Stimulated activated CD8-positive, alpha-beta memory T cell treated with anti-CD3 and anti-CD28 coated beads, Interleukin-7, amount 100 ng/mL, for 24 hours (primary cell): ENCODE data around the gene JUP.

Source experiments
- DNase-seq: peaks from one replicate; pipeline ENCODE4 v3.0.0-alpha.2; 2020; ENCODE audit warnings: low read depth

The JUP gene

DNA sequence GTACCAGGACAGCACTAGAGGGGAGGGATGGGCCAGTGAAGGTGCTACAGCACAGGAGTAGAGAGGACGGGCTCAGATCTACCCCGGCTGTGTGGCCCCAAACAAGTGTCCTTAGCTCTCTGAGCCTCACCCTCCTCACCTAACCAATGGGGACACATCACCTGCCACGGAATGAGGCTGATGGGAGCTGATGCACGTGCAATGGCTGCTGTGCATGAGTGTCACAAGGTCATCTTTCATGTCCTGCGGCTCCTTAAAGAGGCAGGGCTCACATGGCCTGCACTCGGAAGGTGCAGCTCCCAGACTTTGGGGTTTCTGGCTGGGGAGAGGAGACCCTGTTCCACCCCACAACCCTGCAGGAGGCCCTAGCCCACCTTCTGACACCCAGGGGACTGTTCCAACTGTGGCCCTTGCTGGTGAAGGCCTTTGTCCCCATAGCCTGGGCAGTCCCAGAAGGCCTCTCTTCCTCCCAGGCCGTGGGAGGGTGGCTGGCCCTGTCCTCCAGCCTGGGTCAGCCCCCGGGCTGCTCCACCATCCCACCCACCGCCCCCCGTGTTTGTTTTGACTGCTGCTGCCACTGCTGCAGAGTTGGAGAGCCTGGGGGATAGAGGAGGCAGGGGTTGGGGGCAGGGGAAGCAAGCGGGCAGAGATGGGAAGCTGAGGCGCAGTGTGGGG lies 62.6 kb downstream of the JUP start:
- no peak for DNase-seq

DNA sequence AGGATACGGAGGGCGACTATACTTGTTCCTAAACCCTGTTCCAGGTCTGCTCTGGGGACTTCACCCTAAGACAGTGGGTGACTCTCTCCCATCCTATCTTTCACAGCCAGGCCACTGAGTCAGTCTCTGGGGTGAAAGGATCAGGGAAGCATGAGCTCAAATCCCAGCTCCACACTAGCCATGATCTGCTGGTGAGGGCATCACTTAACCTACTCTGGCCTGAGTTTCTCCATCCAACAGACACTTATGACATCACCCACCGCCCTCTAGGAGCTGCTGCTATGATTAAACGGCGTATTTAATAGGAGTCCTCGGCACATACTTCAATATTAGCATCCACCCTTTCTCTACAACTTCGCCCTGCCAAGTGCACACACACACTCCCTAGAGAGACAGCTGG lies 64.3 kb downstream of the JUP start:
- DNase-seq = no peak

DNA sequence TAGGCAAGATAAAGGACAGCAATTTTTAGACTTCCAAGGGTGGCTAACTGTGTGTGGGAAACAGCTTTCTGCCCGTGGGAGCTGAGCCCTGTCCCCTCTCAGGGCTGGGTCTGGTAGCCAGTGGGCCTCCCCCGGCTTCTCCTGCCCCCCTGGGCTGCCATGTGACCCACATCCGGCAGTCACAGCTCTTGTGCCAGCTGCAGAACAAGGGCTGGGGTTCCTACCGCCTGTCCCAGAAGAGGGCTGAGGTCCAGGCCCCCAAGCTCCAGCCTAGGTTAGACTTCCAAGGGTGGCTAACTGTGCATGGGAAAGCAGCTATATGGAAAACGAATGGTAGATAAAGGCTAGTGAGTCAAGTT lies 68.2 kb downstream of the JUP start:
- no peak for DNase-seq

DNA sequence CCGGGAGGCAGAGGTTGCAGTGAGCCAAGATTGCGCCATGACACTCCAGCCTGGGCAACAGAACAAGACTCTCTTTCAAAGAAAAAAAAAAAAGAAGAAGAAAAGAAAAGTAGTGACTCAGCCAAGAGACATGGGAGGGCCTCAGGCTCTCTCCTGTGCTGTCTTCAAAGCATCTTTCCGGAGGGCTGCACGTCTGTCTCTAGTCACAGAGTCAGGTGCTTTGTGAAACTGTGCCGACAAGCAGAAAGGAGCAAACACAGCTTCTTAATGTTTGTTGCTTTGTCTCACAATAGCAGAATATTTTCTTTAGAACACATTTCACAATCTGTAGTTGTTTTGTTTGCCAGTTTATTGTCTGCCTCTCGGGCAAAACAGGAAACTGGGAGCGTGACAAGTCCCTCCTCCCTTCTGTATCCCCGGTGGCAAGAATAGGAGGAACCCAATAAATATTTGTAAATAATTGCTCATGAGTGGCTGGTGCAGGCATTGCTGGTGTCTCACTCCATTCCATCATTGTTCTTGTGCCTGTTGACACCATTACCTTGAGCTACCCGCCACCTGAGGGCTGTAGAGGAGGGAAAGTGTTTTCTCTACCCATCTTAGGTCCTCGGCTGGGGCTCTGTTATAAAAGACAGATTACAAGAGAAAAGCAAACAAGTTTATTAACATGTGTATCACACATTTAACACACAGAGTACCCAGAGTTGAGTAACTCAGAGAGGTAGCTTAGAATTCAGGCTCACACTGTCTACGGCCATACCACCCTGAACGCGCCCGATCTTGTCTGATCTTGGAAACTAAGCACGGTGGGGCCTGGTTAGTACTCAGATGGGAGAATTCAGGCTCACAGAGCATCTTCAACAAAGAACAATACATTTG lies 68.9 kb downstream of the JUP start:
- DNase-seq = no peak

DNA sequence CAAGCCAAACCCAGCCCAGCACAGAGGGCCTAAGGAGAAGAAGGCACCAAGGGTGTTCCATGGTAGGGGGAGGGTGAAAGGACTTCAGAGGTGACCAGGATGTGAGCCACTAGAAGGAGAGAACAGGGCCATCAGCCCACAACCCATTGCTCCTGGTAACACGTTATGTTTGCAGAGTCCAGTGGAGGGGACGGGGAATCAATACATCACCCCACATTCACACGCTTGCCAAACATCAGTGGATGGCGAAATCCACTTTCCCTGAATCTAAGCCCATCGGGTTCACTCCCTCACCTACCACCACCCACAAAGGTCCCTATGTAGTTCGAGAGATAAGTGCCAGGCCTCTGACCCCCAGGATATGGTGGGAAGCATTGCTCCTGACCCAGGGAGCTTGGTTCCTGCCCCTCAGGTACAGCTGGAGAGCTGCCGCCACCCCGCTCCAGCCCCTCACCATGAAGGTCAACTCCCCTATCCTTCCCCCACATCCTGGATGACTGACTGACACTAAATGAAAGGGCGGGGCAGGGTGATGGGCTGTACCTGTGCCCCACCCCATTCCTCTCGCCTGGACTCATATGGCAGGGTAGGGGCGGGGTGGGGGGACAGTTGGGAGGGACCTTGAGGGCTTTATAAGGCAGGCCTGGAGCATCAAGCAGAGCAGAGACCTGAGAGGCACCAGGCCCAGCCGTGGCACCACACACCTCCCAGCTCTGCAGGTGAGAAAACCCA lies 74.7 kb downstream of the JUP start, which contains the start of gene GAST:
Gene GAST (plus strand): TSS at position 663 of the 732 bp plus-strand sequence. CDS start 3,106 bp downstream, outside the sequence.
- no peak for DNase-seq

DNA sequence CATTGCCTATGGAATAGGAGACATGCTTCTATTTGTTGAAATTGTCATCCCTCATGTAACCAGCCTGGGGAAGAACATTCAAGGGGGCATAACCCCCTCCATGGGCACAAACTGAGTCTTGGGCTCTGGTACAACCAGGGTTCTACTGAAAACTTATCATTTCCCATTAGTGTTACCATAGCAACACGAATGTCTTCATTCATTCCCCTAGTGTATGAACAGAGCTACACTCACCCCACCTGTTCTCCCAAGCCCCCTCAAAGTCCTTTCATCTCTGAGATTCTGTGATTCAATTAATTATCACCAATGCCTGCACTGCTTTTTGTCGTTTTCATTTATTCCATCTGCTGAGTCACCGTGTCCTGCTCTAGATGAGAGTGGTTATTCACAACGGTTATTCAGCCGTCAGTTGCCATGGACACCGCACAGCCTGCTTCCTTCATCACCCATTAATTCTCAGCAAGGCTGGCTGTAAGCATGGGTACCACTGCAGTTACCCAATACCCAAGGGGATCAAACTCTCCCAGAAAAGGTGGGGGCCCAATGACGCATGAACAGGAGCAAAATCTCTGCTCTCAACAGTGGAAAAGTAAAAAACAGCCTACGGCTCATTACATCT lies 75.9 kb downstream of the JUP start:
- no peak for DNase-seq

DNA sequence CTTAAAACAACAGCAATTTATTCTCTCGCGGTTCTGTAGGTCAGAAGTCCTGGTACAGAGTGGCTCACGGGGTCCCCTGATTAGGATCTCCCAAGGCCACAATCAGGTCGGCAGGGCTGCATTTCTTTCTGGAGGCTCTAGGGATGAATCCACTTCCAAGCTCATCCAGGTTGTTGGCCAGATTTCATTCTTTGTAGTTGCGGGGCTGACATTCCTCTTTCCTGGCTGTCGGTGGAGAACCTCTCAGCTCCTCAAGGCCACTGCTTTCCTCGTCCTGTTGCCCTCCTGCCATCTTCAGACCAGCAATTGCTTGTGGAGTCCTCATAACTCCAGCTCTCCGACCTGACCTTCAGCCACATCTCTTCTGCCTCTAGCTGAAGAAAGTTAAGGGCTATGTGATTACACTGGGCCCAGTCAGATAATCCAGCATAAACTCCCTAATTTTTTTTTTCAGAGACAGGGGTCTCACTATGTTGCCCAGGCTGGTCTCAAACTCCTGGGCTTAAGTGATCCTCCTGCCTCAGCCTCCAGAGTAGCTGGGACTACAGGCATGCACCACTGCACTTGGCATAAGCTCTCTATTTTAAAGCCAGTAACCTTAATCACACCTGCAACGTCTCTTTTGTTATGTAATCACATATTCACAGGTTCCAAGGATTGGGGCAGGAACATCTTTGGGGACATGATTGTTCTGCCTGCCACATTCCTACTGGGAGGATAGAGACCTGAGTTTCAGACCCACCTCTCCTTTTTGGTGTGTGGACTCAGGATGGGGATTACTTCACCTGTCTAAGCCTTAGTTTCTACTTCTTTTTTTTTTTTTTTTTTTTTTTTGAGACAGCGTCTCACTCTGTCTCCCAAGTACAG lies 78.5 kb downstream of the JUP start:
- no peak for DNase-seq

DNA sequence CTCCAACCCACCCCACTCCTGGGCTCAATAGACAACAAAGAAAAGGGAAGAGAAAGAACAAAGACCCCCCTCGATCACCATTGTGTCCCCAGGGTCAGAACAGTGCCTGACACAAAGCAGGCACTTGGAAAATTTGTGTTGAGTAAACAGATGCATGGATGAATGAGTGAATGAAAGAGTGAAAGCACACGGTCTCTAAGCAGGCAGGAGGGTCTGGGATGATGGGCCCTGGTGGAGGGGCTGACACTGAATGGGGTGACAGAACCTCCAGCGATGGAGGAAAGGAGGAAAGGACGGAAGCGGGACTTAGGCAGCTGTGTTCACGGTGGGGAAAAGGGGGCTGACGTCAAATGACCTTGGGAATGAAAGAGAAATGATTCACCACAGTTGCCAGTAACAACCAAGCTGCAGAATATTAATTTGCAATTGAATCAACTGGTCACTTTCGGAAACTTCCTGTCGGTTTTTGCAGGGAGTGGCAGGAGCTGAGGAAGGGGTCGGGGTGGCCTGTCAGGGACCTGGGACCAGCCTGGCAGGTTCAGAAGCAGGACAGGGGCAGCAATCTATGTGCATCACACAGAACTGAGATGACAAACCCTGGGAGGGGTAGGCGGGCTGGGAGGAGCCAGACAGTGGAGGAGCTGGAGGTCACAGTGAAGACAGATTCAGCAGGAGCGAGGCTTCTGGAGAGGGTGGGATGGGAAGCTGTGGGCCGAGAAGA lies 81.1 kb downstream of the JUP start:
- DNase-seq = no peak
